GM18499 (cell line): Measurements from ENCODE around the gene CD7.

ENCODE experiments used
- ATAC-seq: cut with Tn5 transposase; IDR thresholded peaks from one replicate; pipeline ENCODE4 v1.9.1; 2021; ENCODE audit warnings: moderate number of reproducible peaks; ENCODE audit not compliant: insufficient read depth, unreplicated experiment

The CD7 gene

DNA sequence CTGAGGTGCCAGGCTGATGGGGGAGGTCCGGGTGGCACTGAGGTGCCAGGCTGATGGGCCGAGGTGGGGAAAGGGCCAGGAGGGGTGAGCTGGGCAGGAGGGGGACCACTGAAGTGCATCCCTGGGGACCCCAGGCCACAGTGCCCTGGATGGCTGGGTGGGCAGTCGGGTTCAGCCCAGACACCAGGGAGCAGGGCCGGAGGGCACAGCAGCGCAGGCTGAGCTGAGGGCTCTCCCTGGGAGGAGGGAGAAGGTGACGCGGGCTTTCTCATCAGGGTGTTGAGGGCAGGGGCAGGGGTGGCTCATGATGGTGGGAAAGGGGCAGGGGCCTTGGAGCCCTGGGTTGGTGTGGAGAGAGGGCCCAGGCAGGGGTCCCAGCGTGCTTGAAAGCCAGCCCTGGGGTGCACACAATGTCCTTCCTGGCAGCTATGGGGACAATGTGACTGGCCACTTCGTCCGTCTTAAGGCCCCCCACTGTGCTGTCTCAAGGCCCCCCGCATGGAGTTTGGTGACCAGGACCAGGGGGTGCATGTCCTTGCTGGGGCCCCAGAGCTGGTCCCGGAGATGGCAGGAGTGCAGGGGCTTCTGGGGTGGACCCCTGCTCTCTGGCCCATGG is 16.0 kb downstream of the CD7 start:
- ATAC-seq = no peak

DNA sequence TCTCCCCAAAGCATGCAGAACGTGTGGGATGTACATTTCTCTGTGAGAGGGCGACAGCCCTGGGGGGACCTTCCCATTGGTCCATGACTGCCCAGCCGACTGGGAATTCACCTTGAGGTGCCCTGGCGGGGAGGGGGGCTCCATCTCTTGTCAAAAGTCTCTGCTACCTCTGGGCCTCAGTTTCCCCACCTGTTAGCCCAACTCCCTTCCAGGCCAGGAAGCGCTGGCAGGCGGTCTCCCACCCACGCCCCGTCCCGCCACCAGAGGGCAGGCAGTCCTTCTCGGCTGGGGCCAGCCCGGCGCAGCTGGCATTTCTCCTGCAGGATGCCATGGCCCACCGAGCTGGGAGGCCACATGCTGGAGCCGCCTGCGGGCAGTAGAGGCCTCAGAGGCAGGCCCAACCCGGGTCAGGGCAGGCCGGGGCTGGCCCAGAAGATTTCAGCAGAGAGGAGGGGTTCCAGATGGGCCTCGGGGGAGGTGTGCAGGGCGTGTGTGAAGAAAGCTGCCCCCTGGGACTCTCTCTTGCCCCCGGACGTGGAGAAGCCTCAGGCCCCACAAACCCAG is 16.6 kb downstream of the CD7 start:
- no peak for ATAC-seq

GRCh38 chr17:82300228-82300627 is 17.2 kb downstream of the CD7 start:
- no peak for ATAC-seq

DNA sequence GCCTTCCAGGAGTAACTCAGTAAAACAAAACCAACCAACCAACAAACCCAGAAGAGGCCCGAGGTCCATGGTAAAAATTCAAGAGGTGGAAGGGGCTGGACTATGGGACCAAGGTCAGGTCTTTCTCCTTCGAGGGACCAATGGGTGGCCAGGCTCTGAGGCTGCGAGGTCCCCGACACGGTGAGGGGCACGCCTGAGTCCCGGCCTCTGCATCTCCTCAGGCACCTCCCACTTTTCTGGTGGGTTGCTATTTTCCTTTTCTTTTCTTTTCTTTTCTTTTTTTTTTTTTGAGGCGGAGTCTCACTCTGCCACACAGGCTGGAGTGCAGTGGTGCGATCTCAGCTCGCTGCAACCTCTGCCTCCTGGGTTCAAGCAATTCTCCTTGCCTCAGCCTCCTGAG is 18.0 kb downstream of the CD7 start:
- ATAC-seq = no peak

DNA sequence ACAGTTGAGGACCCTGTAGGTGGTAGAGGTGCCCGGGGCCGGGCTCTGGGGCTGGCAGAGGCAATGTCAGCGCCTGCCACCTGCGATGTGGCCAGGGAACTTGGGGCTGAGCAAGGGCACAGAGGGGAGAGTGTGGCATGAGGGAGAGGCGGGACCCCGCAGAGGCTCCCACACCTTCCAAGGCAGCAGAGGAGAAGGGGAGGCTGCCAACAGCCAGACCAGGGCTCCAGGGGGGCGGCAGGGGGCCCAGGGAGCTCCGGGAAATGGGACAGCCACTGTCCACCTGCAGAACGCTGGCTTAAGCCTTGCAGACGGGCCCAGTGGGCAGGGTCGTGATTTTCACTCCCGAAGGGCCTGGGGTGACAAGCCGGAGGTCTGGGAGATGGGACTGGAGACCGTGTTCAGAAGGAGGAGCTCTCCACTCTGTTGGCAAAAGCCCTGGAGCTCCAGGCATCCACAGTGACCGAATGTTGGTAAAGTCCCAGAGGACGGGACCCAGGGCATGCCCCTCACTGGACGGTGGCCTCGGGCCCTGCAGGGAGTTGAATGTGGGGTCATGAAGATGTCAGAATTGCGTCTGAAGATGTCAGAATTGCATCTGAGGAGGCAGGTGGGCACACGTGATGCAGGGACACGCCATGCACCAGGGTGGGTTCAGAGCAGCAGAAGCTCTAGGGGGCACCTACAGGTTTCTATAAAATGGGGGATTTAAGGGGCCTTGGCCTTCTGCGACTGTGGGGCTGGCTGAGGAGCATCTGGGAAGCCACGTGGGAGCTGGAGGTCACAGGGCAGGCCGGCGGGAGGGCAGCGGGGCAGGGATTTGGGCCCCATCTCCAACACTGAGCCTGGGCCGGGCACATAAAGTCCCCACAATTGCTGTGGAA is 18.6 kb downstream of the CD7 start:
- ATAC-seq = no peak

DNA sequence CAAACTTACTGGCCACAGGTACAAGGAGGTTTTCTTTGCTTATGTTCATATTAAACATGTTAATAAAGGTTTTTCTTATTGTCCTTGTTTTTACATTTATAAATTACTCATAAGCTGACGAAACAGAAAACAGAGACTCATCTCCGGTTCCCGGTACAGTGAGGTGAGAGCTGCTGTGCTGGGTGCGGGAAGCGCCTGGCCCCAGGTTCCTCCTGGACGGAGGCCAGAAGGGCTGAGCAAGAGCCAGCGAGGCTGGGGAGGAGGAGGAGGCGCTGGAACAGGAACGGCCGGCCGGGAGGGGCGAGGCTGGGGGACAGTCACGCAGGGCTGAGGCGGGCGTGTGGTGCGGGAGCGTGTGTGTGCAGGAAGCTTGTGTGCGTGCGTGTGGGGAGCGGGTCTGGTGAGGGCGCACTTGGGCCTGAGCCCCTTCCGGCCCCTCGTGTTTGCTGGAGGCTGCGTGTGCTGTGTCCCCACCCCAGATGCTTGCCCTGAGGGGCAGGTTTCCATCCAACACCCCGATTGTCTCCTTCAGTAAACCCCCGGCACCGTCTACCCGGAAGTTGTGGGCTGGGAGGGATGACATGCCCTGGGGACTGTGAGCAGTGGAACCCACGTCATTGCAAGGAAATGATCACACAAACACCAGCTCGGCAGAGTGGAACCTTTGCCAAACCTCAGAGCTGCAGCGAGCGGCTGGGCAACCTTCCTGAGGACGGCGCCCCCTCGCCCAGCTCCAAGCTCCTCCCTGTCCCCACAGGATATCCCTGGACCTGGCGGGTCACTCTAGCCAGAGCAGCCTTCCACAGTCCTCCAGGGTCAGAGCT is 19.5 kb downstream of the CD7 start:
- no peak for ATAC-seq

DNA sequence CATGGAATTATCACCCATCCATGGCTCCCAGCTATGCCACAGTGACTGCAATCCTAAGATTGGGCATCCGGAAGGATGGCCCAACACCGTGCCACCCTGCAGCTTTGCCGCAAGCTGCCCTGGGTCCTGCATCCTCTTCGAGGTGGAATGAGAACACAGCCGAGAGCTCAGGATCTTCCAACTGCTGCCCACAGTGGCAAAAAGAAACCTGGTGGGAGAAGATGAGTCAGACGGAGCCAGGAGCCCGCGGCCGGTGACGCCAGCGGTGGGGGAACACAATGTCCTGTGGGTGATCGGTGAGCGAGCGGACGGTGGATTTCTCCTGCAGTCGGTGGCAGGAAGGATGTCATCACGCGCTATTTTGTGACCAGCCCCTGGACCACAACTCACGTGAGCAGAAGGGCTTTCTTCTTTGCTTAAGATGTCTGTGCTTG is 20.1 kb downstream of the CD7 start:
- no peak for ATAC-seq

- ATAC-seq = no peak
Observed at GRCh38 chr17:82296511-82297279, 20.7 kb downstream of the CD7 start.

DNA sequence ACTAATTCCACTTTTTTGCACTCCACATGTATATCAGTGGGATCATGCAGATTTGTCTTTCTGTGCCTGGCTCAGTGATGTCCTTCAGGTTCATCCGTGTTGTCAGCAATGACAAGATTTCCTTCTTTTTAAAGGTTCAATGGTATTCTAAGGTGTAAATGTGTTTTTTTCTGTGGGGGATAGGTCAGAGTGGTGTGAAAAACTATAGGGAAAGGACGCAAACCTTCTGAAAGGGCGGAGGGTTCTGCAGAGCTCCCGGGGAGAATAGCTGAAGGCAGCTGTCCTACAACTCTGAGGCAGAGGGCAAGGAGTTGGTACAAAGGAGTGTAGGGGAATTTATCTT is 22.0 kb downstream of the CD7 start:
- no peak for ATAC-seq

- ATAC-seq = no peak
Observed at GRCh38 chr17:82294064-82294773, 23.2 kb downstream of the CD7 start.

- ATAC-seq = peak; percentile 90
Observed at GRCh38 chr17:82292251-82293154, 24.9 kb downstream of the CD7 start.

GRCh38 chr17:82291582-82292250 is 25.7 kb downstream of the CD7 start:
- no peak for ATAC-seq

GRCh38 chr17:82287868-82288801 is 29.3 kb downstream of the CD7 start:
- no peak for ATAC-seq

- ATAC-seq = no peak
Observed at GRCh38 chr17:82287013-82287867, 30.2 kb downstream of the CD7 start.

DNA sequence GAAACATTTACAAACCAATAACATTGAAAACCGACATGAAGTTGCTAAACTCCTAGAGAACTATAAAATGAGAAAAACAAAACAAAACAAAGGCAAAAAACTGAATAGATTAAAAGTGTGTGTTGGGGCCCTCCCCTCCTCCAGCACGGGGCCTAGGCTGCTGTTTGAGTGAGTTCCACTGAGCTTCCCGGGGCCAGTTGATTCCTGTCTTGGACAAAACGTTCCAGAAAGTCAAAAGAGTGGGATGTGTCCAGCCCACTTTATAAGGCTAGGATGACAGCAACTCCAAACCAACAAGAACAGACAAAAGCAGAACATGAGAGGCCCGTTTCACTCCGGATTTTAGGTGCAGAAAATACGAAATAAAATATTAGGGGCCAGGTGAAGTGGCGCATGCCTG is 32.3 kb downstream of the CD7 start:
- ATAC-seq = no peak

- ATAC-seq = no peak
Observed at GRCh38 chr17:82283208-82283749, 34.1 kb downstream of the CD7 start.
